ENCODE measurements around the gene NGDN.

Gene NGDN

GRCh38 chr14:23522643-23523198 lies 53.2 kb downstream of the NGDN start:
- DNase-seq (ENCODE audit: low read depth) = no peak

DNA sequence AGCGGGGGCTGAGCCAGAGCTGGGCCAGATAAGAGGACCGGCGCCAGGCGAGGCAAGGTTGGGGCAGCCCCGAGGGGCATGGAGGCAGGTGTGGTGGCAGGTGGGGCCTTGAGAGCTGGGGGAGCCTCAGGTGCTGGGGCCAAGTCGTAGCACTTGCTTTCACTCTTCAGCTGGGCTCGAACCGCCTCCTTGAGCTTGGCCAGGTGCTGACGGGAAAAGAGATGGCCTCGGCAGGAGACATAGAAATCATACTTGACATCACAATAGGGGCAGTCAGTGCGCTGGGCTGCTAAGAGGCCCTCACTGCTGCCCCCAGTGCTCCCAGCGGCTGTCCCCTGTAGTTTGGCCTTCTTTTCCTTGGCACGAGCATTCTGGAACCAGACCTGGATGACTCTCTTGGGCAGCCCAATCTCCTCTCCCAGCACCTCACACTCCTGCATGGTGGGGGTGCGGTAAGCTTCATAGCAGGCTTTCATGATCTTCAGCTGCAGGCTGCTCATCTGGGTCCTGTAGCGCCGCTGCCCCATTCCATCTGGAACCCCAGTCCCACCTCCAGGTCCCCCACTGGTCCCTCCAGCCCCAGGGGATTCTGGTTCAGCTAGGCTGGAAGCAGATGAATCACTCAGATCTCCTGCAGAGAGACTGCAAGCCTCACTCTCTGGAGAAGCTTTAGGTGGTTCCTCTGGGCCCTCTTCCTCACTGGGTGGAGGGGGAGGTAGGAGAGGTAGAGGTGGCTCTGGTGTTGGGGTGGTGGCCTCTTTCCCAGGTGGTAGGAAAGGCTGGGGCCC lies 53.9 kb downstream of the NGDN start:
- DNase-seq (ENCODE audit: low read depth) = no peak

DNA sequence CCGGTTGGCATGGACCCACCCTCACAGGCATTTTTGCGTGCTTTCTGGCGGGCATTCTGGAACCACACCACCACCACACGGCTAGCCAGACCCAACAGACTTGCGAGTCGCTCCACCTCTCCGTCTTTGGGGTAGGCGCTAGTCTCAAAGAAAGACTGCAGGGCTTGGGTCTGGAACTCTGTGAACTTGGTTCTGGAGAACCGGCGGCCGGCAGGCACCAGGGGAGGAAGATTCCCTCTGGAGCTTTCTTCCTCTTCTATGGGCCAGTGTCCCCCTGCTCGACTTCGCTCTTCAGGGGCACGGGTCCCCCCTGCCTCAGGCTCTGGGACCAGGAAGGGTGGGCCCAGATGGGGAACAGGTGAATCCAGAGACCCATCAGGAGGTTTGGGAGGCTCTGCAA lies 55.5 kb downstream of the NGDN start:
- DNase-seq (ENCODE audit: low read depth) = no peak

DNA sequence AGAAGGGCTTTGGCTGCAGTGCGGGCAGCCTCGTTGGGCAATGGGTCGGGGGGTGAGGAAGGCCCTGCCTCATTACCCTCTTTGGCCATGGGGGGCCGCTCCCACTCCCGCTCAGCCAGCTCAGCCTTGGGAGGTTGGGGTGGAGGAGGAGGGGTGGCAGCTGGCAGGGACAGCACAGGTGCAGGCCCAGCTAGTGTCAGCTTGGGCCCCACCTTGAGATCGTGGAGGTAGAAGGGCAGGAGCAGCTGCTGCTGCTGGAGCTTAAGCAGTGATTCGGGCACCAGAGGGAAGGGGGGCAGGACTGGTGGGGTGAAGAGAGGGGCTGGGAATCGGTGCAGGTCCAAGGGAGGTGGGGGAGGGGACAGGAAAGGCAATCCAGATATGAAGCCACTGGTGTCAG lies 56.1 kb downstream of the NGDN start:
- no peak for DNase-seq (ENCODE audit: low read depth)
